GM21367 (cell line): ENCODE results near the gene RGS17.

Experiments
- ATAC-seq: cut with Tn5 transposase; IDR thresholded peaks from one replicate; pipeline ENCODE4 v1.9.1; 2021; ENCODE audit not compliant: unreplicated experiment

Gene RGS17

DNA sequence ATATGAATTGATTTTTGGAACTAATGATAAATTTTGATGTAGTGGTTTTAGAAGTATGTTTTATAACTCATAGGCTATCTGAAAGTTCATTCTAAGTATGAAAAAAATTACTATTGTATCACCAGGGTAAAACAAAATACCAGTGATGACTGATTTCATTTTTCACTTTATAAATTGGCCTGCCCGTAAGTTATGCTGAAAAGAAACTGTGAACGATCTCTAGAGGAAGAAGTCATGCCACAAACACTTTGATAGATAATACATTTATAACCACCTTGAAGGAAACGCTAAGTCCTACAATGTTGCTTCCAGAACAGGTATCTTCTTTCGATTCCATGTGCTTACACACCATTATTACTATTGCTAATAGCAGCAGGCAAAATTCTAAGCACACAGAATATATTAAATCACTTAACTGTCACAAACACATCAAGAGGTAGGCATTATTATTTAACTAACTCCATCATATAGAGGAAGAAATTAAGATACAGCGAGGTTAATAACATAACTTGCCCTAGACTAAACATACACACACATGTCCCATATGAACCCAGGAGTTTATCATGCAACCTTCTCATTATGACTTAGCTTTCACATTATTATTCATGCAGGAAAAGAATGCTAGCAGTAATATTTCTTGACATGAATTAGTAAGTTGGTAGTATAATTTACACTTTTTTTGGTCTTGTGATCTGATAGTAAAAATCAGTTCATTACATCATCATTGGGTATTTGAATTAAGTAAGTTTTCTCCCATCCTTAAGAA lies 44.7 kb downstream of the RGS17 start:
- ATAC-seq: no peak

DNA sequence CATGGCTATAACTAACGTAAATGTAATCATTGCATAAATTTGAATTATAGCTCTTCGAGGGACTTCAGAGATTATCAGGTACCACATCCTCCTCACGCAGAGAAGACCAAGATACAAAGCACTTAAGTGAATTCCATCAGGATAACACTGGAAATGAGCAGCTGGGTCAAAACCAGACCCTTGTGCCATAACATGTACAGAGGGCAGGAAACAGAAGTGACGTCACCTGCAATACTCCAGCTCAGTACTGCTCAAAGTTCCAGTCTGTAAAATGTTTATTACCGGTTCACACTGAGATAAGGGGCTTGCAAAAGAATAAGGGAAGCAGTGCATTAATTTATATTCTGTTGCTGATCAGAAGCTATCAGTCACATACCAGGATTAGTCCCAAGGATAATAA lies 45.8 kb downstream of the RGS17 start:
- no peak for ATAC-seq

DNA sequence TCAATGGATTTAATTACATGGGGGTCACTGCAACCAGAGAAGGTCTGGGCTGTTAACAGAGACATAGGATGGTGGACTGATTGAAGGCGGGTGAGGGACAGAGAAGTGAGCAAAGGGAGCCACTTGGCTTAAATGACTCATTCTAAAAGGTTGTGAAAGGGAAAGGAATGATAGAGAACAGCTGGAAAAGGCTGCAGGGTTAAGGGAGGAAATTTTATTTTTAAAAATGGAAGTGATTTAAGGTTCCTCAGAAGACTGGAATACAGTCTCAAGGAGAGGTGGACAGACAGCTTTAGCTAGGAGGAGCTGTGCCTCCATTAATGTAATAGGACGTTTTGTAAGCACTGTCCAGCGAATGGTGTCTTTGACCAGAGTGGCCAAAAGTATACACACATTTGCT lies 46.7 kb downstream of the RGS17 start:
- ATAC-seq: no peak

DNA sequence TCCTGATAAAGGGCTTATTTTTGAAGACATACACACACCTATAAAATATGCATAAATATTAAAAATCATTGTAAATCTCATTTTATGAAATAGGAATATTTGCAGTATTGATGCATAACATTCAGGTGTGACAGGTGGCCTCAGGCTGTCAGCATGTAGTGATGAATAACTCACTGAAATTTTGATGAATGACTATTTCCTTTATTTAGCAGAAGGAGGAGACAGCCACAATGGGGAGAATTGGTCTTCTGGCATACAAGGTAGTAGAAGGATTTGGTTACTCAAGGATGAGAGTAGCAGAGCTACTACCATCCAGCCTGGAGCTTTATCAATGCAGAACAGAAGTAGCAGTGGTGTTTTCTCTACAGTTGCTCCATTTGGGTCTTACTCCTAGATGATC lies 47.2 kb downstream of the RGS17 start:
- no peak for ATAC-seq

DNA sequence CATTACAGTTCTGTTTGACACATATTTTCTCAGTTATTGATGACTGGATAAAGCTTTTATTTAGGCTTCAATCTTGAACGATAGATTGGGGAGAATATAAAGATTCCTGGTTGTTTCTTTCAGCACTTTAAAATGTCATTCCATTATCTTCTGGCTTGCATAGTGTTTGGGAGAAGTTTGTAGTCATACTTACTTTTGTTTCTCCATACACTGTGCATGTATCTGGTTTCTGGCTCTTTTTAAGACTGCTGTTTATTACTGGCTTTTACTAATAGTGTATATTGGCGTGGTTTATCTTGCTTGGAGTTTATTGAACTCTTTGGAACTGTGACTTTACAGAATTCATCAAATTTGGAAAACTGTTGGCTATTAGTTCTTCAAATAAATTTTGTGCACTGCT lies 49.2 kb downstream of the RGS17 start:
- no peak for ATAC-seq

DNA sequence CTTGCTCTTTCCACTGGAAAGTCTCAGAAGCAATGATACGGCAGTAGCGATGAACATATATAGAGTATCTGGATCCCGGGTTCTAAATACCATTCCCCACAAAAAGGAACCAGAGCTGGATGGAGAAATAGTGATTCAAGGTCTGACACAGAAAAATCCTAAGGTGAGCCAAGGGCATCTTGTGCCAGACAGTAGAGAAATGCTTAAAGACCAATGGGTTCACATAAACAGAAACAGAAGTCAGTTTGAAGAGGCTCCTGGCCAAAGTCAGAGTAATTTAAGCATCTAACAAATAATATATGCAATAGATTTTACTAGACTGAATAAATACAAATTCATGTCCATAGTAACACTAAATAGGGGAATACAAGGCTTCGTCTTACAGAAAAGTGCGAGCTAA lies 54.7 kb downstream of the RGS17 start:
- ATAC-seq: no peak

DNA sequence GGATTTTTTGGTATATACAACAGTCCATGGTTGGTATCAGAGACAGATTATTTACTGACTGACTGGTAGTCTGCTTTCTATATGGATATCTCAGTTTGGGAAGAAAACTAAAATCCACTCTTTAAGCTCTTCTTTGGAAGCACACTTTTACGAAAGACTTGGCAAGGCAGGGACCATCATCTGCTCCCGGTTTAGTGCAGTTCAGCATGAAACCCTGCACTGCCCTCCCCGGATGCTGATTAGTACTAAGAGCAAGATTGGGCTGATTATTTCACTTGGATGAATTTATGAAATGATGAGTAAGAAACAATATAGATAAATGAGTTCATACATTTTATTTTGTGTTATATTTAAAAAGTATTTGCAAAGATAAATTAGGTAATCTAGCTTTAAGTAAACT lies 56.3 kb downstream of the RGS17 start:
- no peak for ATAC-seq

DNA sequence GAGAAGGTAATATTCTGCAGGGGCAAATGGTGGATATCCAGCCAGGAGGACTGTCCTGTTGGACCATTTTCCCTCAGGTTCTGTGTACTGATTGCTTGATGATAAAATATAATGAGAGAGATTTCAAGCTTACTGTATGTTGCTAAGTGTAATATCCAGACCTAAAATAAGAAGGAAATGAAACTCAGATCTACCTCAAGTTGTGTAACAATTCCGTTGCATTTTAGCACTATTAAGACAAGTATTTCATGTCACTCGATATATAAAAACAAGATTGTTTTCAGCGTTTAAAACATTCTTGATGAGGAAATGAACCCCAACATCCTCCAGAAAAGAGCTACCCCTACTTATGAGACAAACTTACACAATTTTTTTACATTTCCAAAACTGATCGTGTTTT lies 57.2 kb downstream of the RGS17 start:
- ATAC-seq: no peak

DNA sequence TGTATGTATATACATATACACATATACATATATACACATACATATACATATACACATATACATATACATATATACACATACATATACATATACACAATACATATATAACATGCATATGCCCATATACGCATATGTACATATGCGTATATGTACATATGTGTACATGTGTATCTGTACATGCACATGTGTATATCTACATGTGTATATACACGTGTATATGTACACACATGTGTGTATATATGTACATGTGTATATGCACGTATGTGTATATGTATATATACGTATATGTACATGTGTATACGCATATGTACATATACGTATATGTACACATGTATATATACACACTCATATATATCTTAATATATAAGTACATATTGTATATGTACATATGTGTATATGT lies 60.3 kb downstream of the RGS17 start:
- ATAC-seq: no peak

DNA sequence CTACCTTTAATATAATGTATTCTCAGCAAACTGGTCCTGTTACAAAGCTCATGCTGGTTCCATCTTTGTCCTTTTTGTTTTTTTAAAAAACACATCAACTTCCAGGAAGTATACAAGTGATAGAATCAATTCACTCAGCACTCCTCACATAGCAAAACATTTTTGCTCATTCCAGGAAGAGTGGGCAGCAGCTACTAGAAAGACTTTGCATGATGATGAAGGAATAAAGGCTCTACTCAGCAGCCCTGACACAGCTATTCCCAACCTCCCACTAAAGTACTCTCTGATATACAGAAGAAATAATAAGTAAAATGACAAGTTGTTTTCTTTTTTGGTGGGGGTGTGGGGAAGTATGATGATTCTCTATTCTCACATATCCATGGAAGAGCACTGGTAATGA lies 61.2 kb downstream of the RGS17 start:
- ATAC-seq: no peak

DNA sequence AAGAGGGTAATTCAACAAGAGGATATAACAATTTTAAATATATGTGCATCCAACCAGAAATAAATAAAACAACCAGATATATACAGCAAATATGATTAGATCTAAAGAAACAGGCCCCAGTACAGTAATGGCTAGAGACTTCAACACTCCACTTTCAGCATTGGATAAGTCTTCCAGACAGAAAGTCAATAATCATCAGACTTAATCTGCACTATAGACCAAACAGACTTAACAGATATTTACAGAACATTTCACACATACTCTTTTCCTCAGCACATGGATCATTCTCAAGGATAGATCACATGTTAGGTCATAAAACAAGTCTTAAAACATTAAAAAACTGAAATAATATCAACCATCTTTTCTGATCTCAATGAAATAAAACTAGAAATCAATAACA lies 65.9 kb downstream of the RGS17 start:
- ATAC-seq: no peak

DNA sequence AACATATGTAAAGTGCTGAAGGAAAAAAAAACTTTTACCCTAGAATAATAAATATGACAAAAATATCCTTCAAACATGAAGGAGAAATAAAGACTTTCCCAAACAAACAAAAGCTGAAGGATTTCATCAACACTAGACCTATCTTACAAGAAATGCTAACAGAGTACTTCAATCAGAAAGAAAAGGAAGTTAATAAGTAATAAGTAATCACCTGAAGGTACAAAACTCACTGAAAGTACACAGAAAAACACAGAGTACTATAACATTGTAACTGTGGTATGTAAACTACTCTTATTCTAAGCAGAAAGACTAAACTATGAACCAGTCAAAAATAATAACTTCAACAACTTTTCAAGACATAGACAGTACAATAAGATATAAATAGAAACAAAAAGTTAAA lies 67.1 kb downstream of the RGS17 start:
- no peak for ATAC-seq

DNA sequence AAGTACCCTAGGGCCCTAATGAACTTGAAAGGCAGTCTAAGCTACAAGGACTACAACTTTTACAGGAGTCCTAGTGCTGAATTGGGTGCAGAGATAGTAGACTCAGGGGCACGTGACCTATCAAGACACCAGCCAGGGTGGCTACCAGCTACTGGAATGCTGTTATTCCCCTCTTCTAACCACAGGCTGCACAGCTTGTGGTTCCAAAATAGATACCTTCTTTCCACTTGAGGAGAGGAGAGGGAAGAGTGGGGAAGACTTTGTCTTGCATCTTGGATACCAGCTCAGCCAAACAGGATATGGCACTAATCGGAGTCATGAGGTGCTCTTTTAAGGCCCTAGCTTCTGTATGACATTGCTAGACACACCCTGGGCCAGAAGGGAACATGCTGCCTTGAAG lies 68.6 kb downstream of the RGS17 start:
- ATAC-seq: no peak

DNA sequence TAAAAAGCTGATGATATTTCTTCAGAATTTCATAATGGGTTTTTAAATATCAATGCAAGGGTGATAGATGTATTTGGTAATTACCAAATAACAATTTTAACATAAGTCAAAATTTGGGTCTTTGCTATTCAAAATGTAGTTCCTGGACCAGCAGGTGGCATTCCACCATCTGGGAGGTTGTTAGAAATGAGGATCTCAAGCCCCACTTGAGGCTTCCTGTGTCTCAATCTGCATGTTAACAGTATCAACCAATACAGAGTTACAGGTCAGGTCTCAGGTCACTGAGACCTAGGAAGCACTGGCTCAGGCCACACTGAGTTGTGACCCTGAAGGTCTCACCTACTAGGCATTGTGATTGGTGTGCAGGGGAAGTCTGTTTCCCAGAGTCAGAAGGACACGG lies 71.3 kb downstream of the RGS17 start:
- ATAC-seq: no peak

DNA sequence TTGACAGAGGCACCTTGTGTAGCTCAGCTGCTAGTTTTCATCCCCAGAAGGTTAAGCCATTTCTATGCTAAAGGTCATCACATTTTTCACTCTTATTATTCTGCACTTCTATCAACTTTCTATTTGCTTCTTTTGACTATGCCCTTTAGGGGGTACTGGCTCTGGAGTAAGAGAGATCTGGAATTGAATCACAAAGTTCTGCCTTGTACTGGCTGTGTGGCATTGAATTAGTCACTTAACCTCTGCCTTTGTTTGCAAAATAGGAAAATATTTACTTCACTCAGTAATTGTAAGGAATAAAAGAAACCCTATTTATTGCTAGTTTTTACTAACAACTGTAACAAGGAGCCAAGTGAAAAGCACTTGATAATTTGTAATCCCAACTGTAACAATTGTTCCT lies 71.8 kb downstream of the RGS17 start:
- ATAC-seq: no peak

DNA sequence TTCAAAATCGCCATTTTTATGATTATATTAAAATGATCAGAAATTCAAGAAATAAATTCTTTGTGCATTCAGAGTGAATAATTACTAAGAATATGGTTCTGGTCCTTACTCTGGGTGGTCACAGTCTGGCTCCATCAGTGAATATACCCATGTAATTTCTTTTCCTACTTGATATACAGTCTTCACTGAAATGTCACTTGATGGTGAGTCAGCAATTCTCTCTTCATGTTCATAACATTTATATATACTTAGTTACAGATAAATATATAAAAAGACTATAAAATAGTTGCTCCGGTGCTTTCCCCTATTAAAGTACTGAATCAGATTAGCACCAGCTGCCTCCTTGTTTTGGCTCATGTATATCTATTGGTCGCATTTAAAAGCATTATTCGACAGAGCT lies 72.2 kb downstream of the RGS17 start:
- ATAC-seq: no peak

DNA sequence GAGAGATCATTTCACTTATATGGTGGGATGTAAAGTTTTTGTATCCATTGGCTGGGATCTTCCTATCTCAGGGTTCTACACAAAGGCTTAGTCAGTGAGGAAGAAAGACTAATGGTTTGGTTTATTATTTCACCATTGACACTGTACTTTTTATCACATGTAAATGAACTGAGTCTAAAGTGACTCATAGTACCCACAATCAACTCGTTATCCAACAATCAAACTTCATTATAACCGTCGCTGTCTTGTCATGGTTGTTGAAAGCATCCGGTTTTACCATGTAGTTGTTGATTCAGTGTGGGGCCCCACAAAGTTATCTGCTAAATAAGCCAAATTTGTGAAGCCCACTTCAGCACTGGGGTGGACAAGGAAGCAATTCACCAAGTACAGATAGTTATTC lies 72.8 kb downstream of the RGS17 start:
- no peak for ATAC-seq

DNA sequence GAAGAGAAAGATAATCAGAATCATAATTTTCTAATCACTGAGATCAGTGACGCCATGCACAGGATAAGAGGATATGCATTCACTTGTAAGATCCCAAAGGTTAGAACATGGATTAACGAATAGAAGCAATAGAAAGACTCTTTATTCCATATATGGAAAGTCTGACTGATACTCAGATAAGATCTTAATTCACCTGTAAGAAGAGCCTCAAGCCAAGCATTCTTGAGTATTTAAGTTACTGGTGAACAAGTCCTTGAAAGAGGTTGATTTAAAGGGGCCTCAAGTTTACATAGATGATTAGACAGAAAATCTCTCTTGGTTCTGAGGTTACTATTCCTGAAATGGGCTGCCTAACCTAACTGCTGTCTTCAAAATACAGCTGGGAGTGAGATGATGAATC lies 74.8 kb downstream of the RGS17 start:
- no peak for ATAC-seq

DNA sequence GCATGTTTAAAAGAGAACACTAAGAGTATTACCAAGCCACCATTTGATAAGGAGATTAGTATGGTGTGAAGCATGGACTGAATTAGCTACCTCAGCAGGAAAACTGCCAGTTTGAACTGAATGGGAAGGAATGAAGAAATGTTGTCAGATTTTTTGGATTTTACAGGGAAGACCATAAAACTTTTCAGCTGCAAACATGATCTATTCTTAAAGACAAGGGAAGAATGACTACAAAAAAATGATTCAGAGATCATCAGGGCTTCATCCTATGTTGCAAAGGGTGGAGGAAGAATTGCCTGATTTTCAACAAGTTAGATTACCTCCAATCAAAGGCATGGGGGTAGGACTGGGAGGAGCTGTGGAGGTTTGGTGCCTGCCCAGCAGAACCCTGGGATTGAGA lies 79.3 kb downstream of the RGS17 start:
- ATAC-seq: no peak

DNA sequence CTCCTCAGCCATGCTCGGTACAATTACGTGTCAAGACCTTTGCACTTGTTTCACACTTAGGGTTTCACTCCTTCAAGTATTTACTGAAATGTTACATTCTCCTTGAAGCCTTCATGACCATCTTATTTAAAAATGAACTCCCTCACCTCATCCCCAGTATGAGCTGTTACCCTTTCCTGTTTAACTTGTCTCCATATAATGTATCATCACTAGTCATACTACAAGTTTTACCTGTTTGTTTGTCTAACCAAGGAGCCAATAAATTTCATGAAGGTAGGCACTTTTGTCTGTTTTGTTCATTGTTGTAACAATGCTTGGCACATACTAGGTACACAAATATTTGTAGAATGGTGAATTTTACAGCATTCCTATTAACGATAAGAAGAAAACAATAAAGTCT lies 82.5 kb downstream of the RGS17 start:
- ATAC-seq: no peak

DNA sequence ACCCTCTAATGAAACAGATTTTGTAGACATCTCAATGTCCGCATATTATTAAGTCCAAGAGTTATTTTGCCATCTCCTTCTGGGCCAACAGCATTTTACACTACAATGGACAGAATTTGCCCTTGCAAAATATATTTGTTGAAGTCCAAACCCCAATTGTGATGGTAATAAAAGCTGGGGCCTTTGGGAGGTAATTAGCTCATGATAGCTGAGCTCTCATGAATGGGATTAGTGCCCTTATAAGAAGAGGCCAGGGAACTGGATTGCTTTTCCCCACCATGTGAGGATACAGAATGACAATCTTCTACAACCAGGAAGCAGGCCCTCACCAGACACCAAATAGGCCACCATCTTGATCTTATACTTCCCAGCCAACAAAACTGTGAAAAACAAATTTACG lies 83.7 kb downstream of the RGS17 start:
- ATAC-seq: no peak

DNA sequence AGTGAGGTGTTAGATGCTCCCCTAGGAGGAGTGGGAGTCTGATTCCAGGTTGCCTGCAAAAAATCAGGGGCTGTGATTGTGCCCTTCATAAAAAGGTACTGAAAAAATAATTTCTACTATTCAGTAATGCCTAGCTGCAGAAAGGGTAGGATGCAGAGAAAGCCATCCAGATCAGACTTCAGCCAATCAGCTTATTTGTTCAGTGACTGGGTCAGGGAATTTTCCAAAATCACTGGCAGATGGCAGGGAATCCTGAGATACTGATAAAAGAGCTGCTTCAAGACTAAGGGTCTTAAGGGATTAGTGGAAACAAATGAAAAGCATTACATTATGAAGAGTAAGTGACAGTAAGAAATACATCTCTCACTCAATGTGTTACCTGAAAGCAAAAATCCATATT lies 85.8 kb downstream of the RGS17 start:
- no peak for ATAC-seq

DNA sequence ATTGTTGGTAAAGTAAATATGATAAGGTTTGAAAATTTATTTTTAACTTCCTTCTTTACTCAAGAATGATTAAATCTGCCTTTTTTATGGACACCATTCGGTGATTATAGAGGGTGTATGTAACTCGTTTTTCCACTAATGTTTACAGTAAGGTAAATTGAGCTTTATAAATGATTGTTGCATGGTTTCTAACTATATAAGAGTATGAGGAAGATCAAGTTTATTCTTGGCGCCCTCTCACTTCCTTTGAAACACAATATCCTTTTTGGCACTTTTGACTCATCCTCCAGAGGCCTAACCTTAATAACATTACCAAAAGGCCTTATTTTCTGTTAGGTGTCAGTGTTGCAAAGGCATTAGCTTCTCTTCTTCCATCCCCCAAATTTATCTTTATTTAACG lies 86.8 kb downstream of the RGS17 start:
- ATAC-seq: no peak

DNA sequence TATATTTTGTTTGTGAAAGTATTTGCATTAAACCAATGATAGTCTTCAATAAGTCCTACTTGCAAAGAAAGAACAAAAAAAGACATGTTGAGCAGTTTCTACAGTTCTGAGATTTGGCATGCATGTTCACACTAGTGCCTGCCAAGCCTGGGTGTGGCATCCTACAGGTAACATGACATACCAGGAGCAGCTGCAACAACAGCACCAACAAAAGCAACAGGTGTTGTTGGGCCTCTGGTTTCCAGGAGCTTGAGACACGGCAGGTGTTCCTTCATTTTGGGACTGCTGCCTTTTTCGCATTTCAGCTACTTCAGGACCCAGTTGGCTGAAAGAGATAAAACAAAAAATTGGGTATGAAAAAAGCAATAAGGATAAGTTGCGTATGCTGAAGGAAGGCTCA lies 87.4 kb downstream of the RGS17 start:
- ATAC-seq: no peak
